DOHH2 (cell line): ENCODE results near the gene RPL36AL.
"Not testable (repeated sequence)": the region's sequence is repeated elsewhere in the genome, so short reads cannot be mapped to it uniquely, and the experiment has no call there.

Source experiments
- H3F3A ChIP-seq: fragments of 200-600 bp; sonication (generic), shearing (Covaris generic); 2 replicates; pipeline ENCODE4 v1.6.0; 2016; ENCODE audit warnings: antibody characterized with exemption, mild to moderate bottlenecking; ENCODE audit not compliant: control insufficient read depth, insufficient read depth
- H3K27ac ChIP-seq: fragments of 200-600 bp; sonication (generic); 2 replicates; pipeline ENCODE4 v1.5.1; 2014; ENCODE audit warnings: low read depth, mild to moderate bottlenecking, low read length, moderate library complexity
- H3K27me3 ChIP-seq: fragments of 200-600 bp; sonication (generic); 2 replicates; pipeline ENCODE4 v1.6.1; 2014; ENCODE audit warnings: mild to moderate bottlenecking, low read length, mixed read lengths; ENCODE audit not compliant: control insufficient read depth
- H3K36me3 ChIP-seq: fragments of 200-600 bp; sonication (generic); 2 replicates; pipeline ENCODE4 v1.6.1; 2014; ENCODE audit warnings: mild to moderate bottlenecking, low read length, moderate library complexity, mixed read lengths; ENCODE audit not compliant: control insufficient read depth
- H3K4me1 ChIP-seq: fragments of 200-600 bp; sonication (generic); 2 replicates; pipeline ENCODE4 v1.6.1; 2014; ENCODE audit warnings: mild to moderate bottlenecking, low read length, mixed read lengths; ENCODE audit not compliant: control insufficient read depth
- H3K4me2 ChIP-seq: fragments of 200-600 bp; sonication (generic); 2 replicates; pipeline ENCODE4 v1.6.0; 2014; ENCODE audit warnings: mild to moderate bottlenecking, low read length, moderate library complexity
- H3K4me3 ChIP-seq: fragments of 200-600 bp; sonication (generic); 2 replicates; pipeline ENCODE4 v1.5.1; 2014; ENCODE audit warnings: mild to moderate bottlenecking, low read length, mixed read lengths
- H3K79me2 ChIP-seq: fragments of 200-600 bp; sonication (generic); 2 replicates; pipeline ENCODE4 v1.6.1; 2014; ENCODE audit warnings: mild to moderate bottlenecking, low read length, mixed read lengths; ENCODE audit not compliant: control insufficient read depth
- H3K9me2 ChIP-seq: fragments of 200-600 bp; sonication (generic); replicated peaks from 2 replicates; pipeline ENCODE4 v1.6.1; 2014; ENCODE audit warnings: mild to moderate bottlenecking, low read length, mixed read lengths; ENCODE audit not compliant: control insufficient read depth
- H3K9me3 ChIP-seq: fragments of 200-600 bp; sonication (generic); 2 replicates; pipeline ENCODE4 v1.6.1; 2014; ENCODE audit warnings: antibody characterized with exemption, low read length, mixed read lengths; ENCODE audit not compliant: control insufficient read depth, insufficient read depth
- H4K20me1 ChIP-seq: fragments of 200-600 bp; sonication (generic); 2 replicates; pipeline ENCODE4 v1.6.0; 2014; ENCODE audit warnings: low read depth, mild to moderate bottlenecking, antibody characterized with exemption, low read length, moderate library complexity; ENCODE audit not compliant: control insufficient read depth, insufficient read depth
- CTCF ChIP-seq: fragments of 200-600 bp; sonication (generic); IDR thresholded peaks from one replicate; pipeline ENCODE4 v1.5.1; 2014; ENCODE audit warnings: antibody characterized with exemption, mild to moderate bottlenecking, low read depth, low read length; ENCODE audit not compliant: poor library complexity, severe bottlenecking
- EZH2phosphoT487 ChIP-seq: fragments of 200-600 bp; sonication (generic); IDR thresholded peaks from 2 replicates; pipeline ENCODE4 v1.6.1; 2017; ENCODE audit warnings: borderline replicate concordance, mild to moderate bottlenecking, antibody characterized with exemption, low read length, moderate library complexity, mixed read lengths

RPL36AL gene

GRCh38 chr14:49586673-49587460, 33.6 kb downstream of the RPL36AL start:
- peak overlapping the region; percentile 69 for H3K27ac ChIP-seq
- H3K36me3 ChIP-seq = peaks cover 43% of the 10 kb centered on the region
- peaks cover 35% of the 10 kb centered on the region for H3K4me1 ChIP-seq
- peaks cover 30% of the 10 kb centered on the region for H4K20me1 ChIP-seq
- H3K9me3 ChIP-seq = no peaks in the 10 kb centered on the region
- H3K9me2 ChIP-seq = no peaks in the 10 kb centered on the region
- peaks cover 44% of the 10 kb centered on the region for H3K79me2 ChIP-seq
- TF ChIP-seq CTCF (peak; percentile 92), EZH2phosphoT487 (no peak)
- H3K27me3 ChIP-seq = no peaks in the 10 kb centered on the region
- peak overlapping the region; percentile 49 for H3K4me2 ChIP-seq
- peak overlapping the region; percentile 79 for H3K4me3 ChIP-seq
- peaks cover 46% of the 10 kb centered on the region for H3F3A ChIP-seq

- Histone ChIP-seq H3K4me1 (peaks cover 35% of the 10 kb centered on the region), H3K36me3 (peaks cover 52% of the 10 kb centered on the region), H3K27ac (peak within 1 kb of the TSS; percentile 69), H3K79me2 (peaks cover 52% of the 10 kb centered on the region), H3K4me3 (peak within 1 kb of the TSS; percentile 79), H3K9me2 (no peaks in the 10 kb centered on the region), H3F3A (peaks cover 50% of the 10 kb centered on the region), H3K9me3 (no peaks in the 10 kb centered on the region), H4K20me1 (peaks cover 30% of the 10 kb centered on the region), H3K4me2 (peak within 1 kb of the TSS; percentile 49), H3K27me3 (no peaks in the 10 kb centered on the region)
- TF ChIP-seq CTCF (no peak), EZH2phosphoT487 (no peak)
Measured at GRCh38 chr14:49585803-49586672, 34.4 kb downstream of the RPL36AL start, which contains the start of gene RPS29. Gene RPS29, minus strand, starts transcription at chr14:49586380. Its CDS starts 34 bp downstream, at chr14:49586346.

GRCh38 chr14:49584981-49585640, 35.3 kb downstream of the RPL36AL start:
- not testable (repeated sequence) for H3K9me2 ChIP-seq, H3K9me3 ChIP-seq, H3K27me3 ChIP-seq
- Histone ChIP-seq H3K79me2 (peaks cover 61% of the 10 kb centered on the region), H3K36me3 (peaks cover 56% of the 10 kb centered on the region), H3F3A (peaks cover 53% of the 10 kb centered on the region), H3K4me3 (peak overlapping the region; percentile 79), H4K20me1 (peaks cover 30% of the 10 kb centered on the region), H3K27ac (peak overlapping the region; percentile 69), H3K4me2 (peak overlapping the region; percentile 49), H3K4me1 (peaks cover 35% of the 10 kb centered on the region)
